BJ (cell line): Measurements from ENCODE around the gene RFT1. TPM values are rescaled to one million over a fixed set of nuclear protein-coding genes. Genes with fewer than 3 reads are reported as not detected.

Experiments used
- CTCF ChIA-PET: fragments of 350-600 bp; formaldehyde crosslinking; extraction: SDS; loops from one replicate; lab custom pipeline; 2021; ENCODE audit warnings: antibody characterized with exemption, inconsistent platforms; lab: Yijun Ruan, JAX
- POLR2A ChIA-PET: fragments of 300-600 bp; sonication (Branson Sonifier 250); formaldehyde crosslinking; extraction: SDS; loops from one replicate; lab custom pipeline; 2021; ENCODE audit warnings: antibody characterized with exemption; lab: Charles Lee
- DNase-seq: peaks from one replicate; pipeline ENCODE4 v3.0.0-alpha.2; 2011; ENCODE audit warnings: low read depth
- H3K27me3 ChIP-seq: 2 replicates; pipeline ENCODE4 v1.6.0; 2011; ENCODE audit warnings: low read length; ENCODE audit not compliant: control insufficient read depth, insufficient read depth
- H3K36me3 ChIP-seq: 2 replicates; pipeline ENCODE4 v1.5.1; 2011; ENCODE audit warnings: low read length; ENCODE audit not compliant: control insufficient read depth, insufficient read depth
- H3K4me3 ChIP-seq: 2 replicates; pipeline ENCODE4 v1.5.1; 2011; ENCODE audit warnings: low read depth, mild to moderate bottlenecking, control low read depth, low read length
- CTCF ChIP-seq: IDR thresholded peaks from 2 replicates; pipeline ENCODE4 v1.5.1; 2011; ENCODE audit warnings: low read depth, mild to moderate bottlenecking, control low read depth, inconsistent platforms, low read length, moderate library complexity; ENCODE audit not compliant: insufficient read depth
- polyA plus RNA-seq: library from polyadenylated mRNA; depleted of rRNA; stranded (reverse); fragments of >200 nt; gene quantifications from 2 replicates; pipeline ENCODE4 v1.2.3, GENCODE V29; 2011

Gene RFT1
- polyA plus RNA-seq, 1 experiment: 27.9 TPM

GRCh38 chr3:53100818-53101466 lies 29.3 kb downstream of the RFT1 start:
- H3K36me3 ChIP-seq: peaks cover 7% of the 10 kb centered on the region
- no peak overlapping the region for H3K4me3 ChIP-seq
- no peak for TF ChIP-seq CTCF
- DNase-seq: no peak
- CTCF ChIA-PET: interaction anchor here (1.4 kb wide), 1 partner anchor 9 kb away, joined by 3 read pairs; no protein-coding TSS in a partner anchor
- H3K27me3 ChIP-seq: no peaks in the 10 kb centered on the region
- POLR2A ChIA-PET: no interaction called here

- ChIA-PET POLR2A (no interaction called here), CTCF (interaction anchor here (1.0 to 1.7 kb wide), 2 partner anchors 12 to 98 kb away, joined by 5 to 7 read pairs; no protein-coding TSS in a partner anchor)
- H3K36me3 ChIP-seq: peaks cover 7% of the 10 kb centered on the region
- no peaks in the 10 kb centered on the region for H3K27me3 ChIP-seq
- no peak overlapping the region for H3K4me3 ChIP-seq
- no peak for TF ChIP-seq CTCF
- no peak for DNase-seq
Measured at GRCh38 chr3:53097887-53098286, 32.3 kb downstream of the RFT1 start.

GRCh38 chr3:53092942-53093341 lies 37.3 kb downstream of the RFT1 start:
- no peak for DNase-seq
- Histone ChIP-seq H3K27me3 (no peaks in the 10 kb centered on the region), H3K36me3 (peaks cover 15% of the 10 kb centered on the region), H3K4me3 (no peak overlapping the region)
- POLR2A ChIA-PET: interaction anchor here (0.5 kb wide), 1 partner anchor 196 kb away, joined by 3 read pairs; the partner anchor contains the start of gene STIMATE
- no peak for TF ChIP-seq CTCF
- CTCF ChIA-PET: interaction anchor here (0.8 to 2.2 kb wide), 3 partner anchors 9 to 41 kb away, joined by 3 to 7 read pairs (median 5); no protein-coding TSS in a partner anchor

GRCh38 chr3:53092216-53092615 lies 38.0 kb downstream of the RFT1 start:
- ChIA-PET CTCF (interaction anchor here (1.6 to 2.2 kb wide), 2 partner anchors 8 to 11 kb away, joined by 5 to 7 read pairs; no protein-coding TSS in a partner anchor), POLR2A (interaction anchor here (0.5 kb wide), 1 partner anchor 195 kb away, joined by 3 read pairs; the partner anchor contains the start of gene STIMATE)
- H3K4me3 ChIP-seq: no peak overlapping the region
- no peak for DNase-seq
- no peaks in the 10 kb centered on the region for H3K27me3 ChIP-seq
- no peak for TF ChIP-seq CTCF
- peaks cover 14% of the 10 kb centered on the region for H3K36me3 ChIP-seq

- ChIA-PET POLR2A (no interaction called here), CTCF (interaction anchor here (1.0 kb wide), 1 partner anchor 27 kb away, joined by 3 read pairs; no protein-coding TSS in a partner anchor)
- DNase-seq: no peak
Measured at GRCh38 chr3:53091011-53091410, 39.2 kb downstream of the RFT1 start.

More at GRCh38 chr3:53091011-53091410, 39.2 kb downstream of the RFT1 start:
- peaks cover 14% of the 10 kb centered on the region for H3K36me3 ChIP-seq
- H3K4me3 ChIP-seq: no peak overlapping the region
- no peaks in the 10 kb centered on the region for H3K27me3 ChIP-seq
- no peak for TF ChIP-seq CTCF
